Coronary artery (tissue), 2 donors: ENCODE measurements around the gene DIPK1C.

Experiments
- DNase-seq: peaks from one replicate; pipeline ENCODE4 v3.0.0-alpha.2; 2017; ENCODE audit warnings: low spot score
- H3K27ac ChIP-seq, 2 donors: fragments of 200-600 bp; sonication (generic); one replicate each; pipeline ENCODE4 v1.5.1; 2016 to 2019
- H3K4me3 ChIP-seq: fragments of 200-600 bp; sonication (generic); 2 replicates; pipeline ENCODE4 v1.5.1; 2016; ENCODE audit warnings: mild to moderate bottlenecking, moderate library complexity
- CTCF ChIP-seq: fragments of 200-600 bp; sonication (generic); IDR thresholded peaks from one replicate; pipeline ENCODE4 v1.5.1; 2019; ENCODE audit warnings: antibody characterized with exemption

DIPK1C gene

DNA sequence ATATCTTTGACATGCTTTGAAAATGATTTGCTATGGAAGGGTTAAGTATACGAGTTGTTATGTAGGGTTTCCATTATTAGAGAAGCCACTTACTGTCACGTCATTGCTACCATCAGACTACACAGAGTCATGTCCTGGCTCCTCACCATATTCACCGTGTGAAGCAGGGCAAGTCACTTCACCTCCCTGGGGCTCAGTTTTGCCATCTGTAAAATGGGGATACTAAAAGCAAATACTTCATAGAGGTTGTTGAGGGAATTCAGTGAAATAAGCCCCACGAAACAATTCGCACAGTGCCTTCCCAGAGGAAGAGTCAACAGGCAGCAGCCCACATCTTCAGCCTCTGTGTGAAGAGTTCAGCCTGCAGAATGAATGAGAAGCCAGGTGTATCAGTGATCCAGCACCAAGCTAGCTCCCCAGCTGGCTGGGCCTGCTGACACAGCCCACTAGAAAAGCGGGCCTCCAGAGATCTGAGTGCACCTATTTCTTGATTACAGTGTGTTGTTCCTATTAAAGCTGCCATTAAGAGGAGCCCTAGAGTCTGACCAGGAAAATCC is 3.4 kb downstream of the DIPK1C start:
- H3K4me3 ChIP-seq: no peak overlapping the region
- no peak overlapping the region for H3K27ac ChIP-seq
- no peak for TF ChIP-seq CTCF
- no peak for DNase-seq

GRCh38 chr18:74453016-74453566 is 4.0 kb downstream of the DIPK1C start:
- DNase-seq: no peak
- TF ChIP-seq CTCF: no peak
- Histone ChIP-seq H3K4me3 (no peak overlapping the region), H3K27ac (no peak overlapping the region)

GRCh38 chr18:74451148-74451547 is 6.0 kb downstream of the DIPK1C start:
- no peak overlapping the region for H3K27ac ChIP-seq
- H3K4me3 ChIP-seq: no peak overlapping the region
- no peak for DNase-seq
- TF ChIP-seq CTCF: no peak

DNA sequence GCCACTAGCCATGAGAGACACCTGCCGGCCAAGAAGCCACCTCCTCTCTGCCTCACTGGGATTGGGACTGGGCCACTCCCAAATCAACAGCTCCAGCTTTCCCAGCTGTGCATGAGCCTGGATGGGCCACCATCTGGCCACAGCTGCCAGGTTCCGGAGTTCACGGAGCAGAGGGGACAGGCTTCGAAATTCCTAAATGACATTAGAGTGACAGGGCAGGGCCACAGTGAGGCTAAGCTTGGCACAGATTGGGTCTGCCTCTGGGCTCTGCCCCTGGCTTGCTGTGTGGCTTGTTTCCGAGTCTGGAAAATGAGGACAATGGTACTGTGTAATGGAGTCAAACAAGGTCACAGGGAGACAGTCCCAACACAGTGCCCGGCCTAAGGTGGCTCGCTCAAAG is 6.5 kb downstream of the DIPK1C start:
- no peak for DNase-seq
- no peak overlapping the region for H3K4me3 ChIP-seq
- H3K27ac ChIP-seq: no peak overlapping the region
- no peak for TF ChIP-seq CTCF

DNA sequence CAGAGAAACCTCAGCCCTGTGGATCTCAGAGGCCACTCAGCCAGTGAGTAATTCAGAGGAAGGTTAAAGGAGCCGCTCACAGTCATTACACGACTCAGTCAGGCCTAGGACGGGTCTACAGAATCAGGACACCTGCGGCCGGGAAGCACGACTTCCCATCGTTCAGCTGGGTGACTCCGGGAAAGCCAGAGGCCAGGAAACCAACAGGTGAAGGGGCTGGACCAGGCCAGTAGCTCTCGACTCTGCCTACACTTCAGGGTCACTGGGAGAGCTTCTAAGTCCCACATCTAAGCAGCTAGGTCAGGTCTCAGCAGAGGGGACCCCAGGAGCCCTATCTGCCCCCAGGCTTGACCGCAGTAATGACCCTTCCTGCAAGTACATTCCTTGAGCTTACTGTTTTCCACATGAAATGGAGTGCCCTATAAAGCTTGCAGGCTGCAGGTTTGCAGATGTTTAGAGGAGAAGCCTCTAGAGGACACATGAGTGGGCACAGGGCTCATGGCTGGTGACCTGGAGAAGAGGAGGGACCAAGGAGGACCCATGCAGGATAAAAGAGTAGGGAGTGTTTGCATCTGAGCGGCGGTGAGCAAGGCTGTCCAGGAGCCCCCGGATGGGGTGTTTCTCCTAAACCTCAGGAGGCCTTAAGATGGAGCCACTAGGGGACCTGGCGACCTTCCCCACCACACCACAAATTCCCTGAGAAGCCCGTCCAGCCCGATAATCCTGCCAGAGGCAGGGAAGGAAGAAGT is 9.5 kb downstream of the DIPK1C start:
- Histone ChIP-seq H3K4me3 (no peak overlapping the region), H3K27ac (no peak overlapping the region)
- no peak for TF ChIP-seq CTCF
- no peak for DNase-seq

GRCh38 chr18:74446631-74447403 is 10.3 kb downstream of the DIPK1C start:
- TF ChIP-seq CTCF: no peak
- Histone ChIP-seq H3K4me3 (no peak overlapping the region), H3K27ac (no peak overlapping the region)
- DNase-seq: no peak
